HUES48 (cell line): ENCODE results near the gene CPSF4.
A peak's percentile ranks its signal among the peaks of the same experiment; 100 is the strongest.
"Not testable (repeated sequence)": the region's sequence is repeated elsewhere in the genome, so short reads cannot be mapped to it uniquely, and the experiment has no call there.

Experiments used
- H3K27ac ChIP-seq: one replicate; pipeline ENCODE4 v1.7.0; 2013; ENCODE audit warnings: low read depth, low read length, inconsistent platforms
- H3K27me3 ChIP-seq: 2 replicates; pipeline ENCODE4 v1.6.1; 2013; ENCODE audit warnings: mild to moderate bottlenecking, low read length; ENCODE audit not compliant: control insufficient read depth, insufficient read depth
- H3K36me3 ChIP-seq: 2 replicates; pipeline ENCODE4 v1.6.1; 2013; ENCODE audit warnings: low read length; ENCODE audit not compliant: control insufficient read depth, insufficient read depth
- H3K4me1 ChIP-seq: 2 replicates; pipeline ENCODE4 v1.6.1; 2013; ENCODE audit warnings: mild to moderate bottlenecking, low read length; ENCODE audit not compliant: control insufficient read depth, insufficient read depth
- H3K4me3 ChIP-seq: 2 replicates; pipeline ENCODE4 v1.5.1; 2013; ENCODE audit warnings: mild to moderate bottlenecking, low read depth, low read length
- H3K9ac ChIP-seq: 2 replicates; pipeline ENCODE4 v1.6.1; 2013; ENCODE audit warnings: mild to moderate bottlenecking, low read depth, low read length, moderate library complexity
- H3K9me3 ChIP-seq: 2 replicates; pipeline ENCODE4 v1.6.1; 2013; ENCODE audit warnings: low read length; ENCODE audit not compliant: control insufficient read depth, insufficient read depth

The CPSF4 gene

DNA sequence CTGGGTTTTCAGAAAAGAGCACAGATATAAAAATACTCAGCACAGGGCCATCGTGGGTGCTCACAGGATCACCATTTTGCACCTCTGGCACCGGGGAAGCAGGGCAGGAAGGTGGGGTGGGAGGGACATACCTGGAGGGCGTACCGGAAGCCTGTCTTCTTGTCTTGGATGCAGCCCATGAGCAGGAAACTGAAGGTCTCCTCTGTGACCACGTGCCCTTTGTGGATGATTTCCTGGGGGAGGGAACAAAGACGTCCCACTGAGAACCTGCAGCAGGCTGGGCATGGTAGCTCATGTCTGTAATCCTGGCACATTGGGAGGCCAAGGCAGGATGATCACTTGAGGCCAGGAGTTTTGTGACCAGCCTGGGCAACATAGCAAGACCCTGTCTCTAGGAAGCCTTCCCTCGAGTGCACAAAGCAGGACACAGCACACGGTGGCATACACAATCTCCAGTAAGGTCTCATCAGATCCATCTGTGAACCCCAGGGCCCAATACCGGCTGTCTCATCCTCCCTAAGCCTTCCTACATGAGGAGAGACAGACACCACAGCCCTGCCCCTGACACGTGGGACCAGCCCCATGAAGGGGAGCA lies 9.7 kb upstream of the CPSF4 start:
- no peaks in the 10 kb centered on the region for H3K9me3 ChIP-seq
- H3K9ac ChIP-seq: no peak overlapping the region
- H3K36me3 ChIP-seq: peaks cover 71% of the 10 kb centered on the region
- H3K27ac ChIP-seq: no peak overlapping the region
- H3K4me1 ChIP-seq: no peaks in the 10 kb centered on the region
- H3K27me3 ChIP-seq: no peaks in the 10 kb centered on the region
- H3K4me3 ChIP-seq: no peak overlapping the region

DNA sequence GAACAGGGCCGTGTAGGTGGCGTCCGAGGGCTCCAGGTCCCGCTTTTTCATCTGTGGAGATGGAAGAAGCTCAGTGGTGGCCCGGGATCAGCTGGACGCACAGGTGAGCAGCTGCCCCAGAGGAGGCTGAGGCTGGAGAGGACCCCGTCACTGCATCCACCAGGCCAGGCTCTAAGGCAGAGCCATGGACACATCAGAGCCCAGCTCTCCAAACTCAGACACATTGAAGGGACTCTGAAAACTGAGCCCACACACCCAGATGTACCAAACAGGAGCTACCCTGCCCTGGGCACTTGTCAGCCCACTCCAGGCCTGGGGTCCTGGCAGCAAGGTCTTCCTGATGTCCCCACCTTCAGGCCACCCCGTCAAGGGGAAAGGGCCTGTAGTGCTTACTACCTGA lies 9.0 kb upstream of the CPSF4 start:
- Histone ChIP-seq H3K4me3 (no peak overlapping the region), H3K9me3 (no peaks in the 10 kb centered on the region), H3K4me1 (no peaks in the 10 kb centered on the region), H3K36me3 (peaks cover 71% of the 10 kb centered on the region), H3K27me3 (no peaks in the 10 kb centered on the region), H3K9ac (no peak overlapping the region), H3K27ac (no peak overlapping the region)

DNA sequence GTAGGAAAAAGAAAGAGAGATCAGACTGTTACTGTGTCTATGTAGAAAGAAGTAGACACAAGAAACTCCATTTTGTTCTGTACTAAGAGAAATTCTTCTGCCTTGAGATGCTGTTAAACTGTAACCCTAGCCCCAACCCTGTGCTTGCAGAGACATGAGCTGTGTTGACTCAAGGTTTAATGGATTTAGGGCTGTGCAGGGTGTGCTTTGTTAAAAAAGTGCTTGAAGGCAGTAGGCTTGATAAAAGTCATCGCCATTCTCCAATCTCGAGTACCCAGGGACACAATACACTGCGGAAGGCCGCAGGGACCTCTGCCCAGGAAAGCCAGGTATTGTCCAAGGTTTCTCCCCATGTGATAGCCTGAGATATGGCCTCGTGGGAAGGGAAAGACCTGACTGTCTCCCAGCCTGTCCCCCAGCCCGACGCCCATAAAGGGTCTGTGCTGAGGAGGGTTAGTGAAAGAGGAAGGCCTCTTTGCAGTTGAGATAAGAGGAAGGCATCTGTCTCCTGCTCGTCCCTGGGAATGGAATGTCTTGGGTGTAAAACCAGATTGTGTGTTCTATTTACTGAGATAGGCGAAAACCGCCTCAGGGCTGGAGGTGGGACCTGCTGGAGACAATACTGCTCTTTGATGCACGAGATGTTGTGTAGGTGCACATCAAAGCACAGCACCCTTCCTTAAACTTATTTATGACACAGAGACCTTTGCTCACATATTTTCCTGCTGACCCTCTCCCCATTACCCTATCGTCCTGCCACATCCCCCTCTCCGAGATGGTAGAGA lies 6.8 kb upstream of the CPSF4 start:
- H3K4me3 ChIP-seq, H3K9me3 ChIP-seq, H3K4me1 ChIP-seq, H3K9ac ChIP-seq, H3K27me3 ChIP-seq: not testable (repeated sequence)
- H3K36me3 ChIP-seq: peaks cover 66% of the 10 kb centered on the region
- peak overlapping the region; percentile 40 for H3K27ac ChIP-seq

DNA sequence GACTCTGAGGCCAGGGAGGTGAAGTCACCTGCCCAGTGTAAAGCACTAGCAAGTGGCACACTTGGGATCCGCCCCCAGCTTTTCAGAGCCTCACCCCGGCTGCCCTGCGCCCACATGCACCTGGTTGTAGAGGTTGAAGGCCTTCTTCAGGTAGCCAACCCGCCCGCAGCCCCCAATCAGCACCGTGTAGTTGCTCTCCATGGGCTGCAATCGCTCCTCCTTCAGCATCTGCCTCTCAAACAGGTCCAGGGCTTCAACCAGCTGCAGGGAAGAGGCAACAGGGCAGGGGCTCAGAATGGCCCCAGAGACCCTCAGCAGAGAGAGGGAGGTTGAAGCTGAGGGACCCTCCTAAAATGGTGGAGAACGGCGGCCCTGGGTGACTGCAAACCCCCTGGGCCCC lies 5.6 kb upstream of the CPSF4 start:
- Histone ChIP-seq H3K9ac (no peak overlapping the region), H3K4me1 (no peaks in the 10 kb centered on the region), H3K4me3 (no peak overlapping the region), H3K36me3 (peaks cover 66% of the 10 kb centered on the region), H3K9me3 (no peaks in the 10 kb centered on the region), H3K27me3 (no peaks in the 10 kb centered on the region), H3K27ac (no peak overlapping the region)

DNA sequence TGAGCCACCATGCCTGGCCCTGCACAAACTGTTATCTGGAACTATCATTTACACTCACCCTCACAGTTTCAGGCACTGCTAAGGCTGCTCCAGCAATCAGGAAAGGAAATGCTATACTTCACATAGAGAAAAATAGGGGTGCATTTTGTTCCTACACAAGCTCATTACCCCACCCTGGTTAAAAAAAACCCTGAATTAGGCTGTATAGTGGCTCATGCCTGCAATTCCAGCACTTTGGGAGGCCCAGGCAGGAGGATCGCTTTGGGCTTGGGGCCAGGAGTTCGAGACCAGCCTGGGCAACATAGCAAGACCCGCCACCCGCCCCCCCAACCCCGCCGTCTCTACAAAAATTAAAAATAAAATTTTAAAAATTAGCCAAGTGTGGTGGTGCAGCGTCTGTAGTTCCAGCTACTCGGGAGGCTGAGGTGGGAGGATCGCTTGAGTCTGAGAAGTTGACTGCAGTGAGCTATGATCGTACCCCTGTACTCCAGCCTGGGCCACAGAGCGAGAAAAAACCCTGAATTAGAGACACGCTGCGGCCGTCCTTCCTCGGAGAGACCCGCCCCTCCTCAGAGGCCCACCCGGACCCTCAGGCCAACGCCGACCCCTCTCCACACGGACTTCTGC lies 684 bp upstream of the CPSF4 start:
- H3K27ac ChIP-seq: peak overlapping the region; percentile 96
- peaks cover 46% of the 10 kb centered on the region for H3K36me3 ChIP-seq
- no peaks in the 10 kb centered on the region for H3K9me3 ChIP-seq
- H3K27me3 ChIP-seq: no peaks in the 10 kb centered on the region
- H3K9ac ChIP-seq: peak overlapping the region; percentile 80
- peaks cover 14% of the 10 kb centered on the region for H3K4me1 ChIP-seq
- H3K4me3 ChIP-seq: peak overlapping the region; percentile 95

GRCh38 chr7:99440195-99440594 lies 1.5 kb downstream of the CPSF4 start:
- H3K36me3 ChIP-seq: peaks cover 45% of the 10 kb centered on the region
- peak overlapping the region; percentile 12; the same call in 1 of the 2 replicates for H3K9ac ChIP-seq
- no peaks in the 10 kb centered on the region for H3K9me3 ChIP-seq
- H3K4me3 ChIP-seq: peak overlapping the region; percentile 95
- H3K27me3 ChIP-seq: no peaks in the 10 kb centered on the region
- H3K27ac ChIP-seq: peak overlapping the region; percentile 96
- H3K4me1 ChIP-seq: peaks cover 14% of the 10 kb centered on the region

DNA sequence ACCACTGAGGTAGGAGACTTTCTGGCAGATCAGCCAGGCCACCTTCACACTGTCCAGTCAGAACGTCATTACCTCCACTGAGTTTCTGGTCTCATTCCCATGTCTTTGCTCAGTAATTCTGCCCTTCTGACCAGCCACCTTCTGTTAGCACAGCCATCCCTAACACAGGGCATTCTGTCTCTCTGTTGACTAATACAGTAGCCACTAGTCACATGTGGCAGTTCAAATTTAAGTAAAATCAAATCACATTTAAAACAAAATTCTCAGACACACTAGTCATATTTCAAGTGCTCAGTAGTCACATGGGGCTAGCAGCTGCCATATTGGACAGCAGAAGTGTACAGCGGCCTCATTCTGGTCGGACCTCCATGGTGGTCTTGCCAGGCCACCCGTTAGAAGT lies 7.4 kb downstream of the CPSF4 start:
- Histone ChIP-seq H3K9ac (no peak overlapping the region), H3K4me3 (no peak overlapping the region), H3K36me3 (peaks cover 83% of the 10 kb centered on the region), H3K4me1 (peaks cover 3% of the 10 kb centered on the region; the same call in 1 of the 2 replicates), H3K27ac (no peak overlapping the region), H3K9me3 (no peaks in the 10 kb centered on the region), H3K27me3 (no peaks in the 10 kb centered on the region)

GRCh38 chr7:99447943-99448342 lies 9.2 kb downstream of the CPSF4 start:
- peaks cover 89% of the 10 kb centered on the region for H3K36me3 ChIP-seq
- H3K9ac ChIP-seq: no peak overlapping the region

DNA sequence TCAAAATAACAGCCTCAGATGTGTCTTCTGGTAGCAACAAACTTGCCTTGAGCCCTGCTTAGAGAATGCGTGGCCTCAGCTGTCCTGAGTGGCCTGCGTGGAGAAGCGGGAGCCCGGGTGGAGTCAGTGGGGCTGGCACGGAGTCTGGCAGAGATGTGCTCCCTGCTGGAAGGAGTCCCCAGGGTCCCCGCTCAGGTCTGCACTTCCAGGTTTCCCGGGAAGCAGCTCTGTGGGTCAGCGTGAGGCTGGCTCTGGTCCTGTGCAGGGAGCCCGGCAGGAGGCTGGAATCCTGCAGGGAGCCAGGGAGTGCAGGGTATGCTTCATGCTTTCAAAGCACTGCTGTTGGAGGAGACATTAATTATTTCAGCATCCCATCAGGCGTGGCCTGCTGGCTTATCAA lies 10.1 kb downstream of the CPSF4 start:
- H3K36me3 ChIP-seq: peaks cover 89% of the 10 kb centered on the region
- H3K27ac ChIP-seq: no peak overlapping the region
- no peak overlapping the region for H3K4me3 ChIP-seq
- no peaks in the 10 kb centered on the region for H3K27me3 ChIP-seq
- H3K9ac ChIP-seq: no peak overlapping the region
- no peaks in the 10 kb centered on the region for H3K4me1 ChIP-seq
- no peaks in the 10 kb centered on the region for H3K9me3 ChIP-seq

More at GRCh38 chr7:99447943-99448342, 9.2 kb downstream of the CPSF4 start:
- no peaks in the 10 kb centered on the region for H3K27me3 ChIP-seq
- H3K4me3 ChIP-seq: no peak overlapping the region
- no peaks in the 10 kb centered on the region for H3K4me1 ChIP-seq
- H3K27ac ChIP-seq: no peak overlapping the region
- no peaks in the 10 kb centered on the region for H3K9me3 ChIP-seq

GRCh38 chr7:99449326-99449725 lies 10.6 kb downstream of the CPSF4 start:
- Histone ChIP-seq H3K9me3 (no peaks in the 10 kb centered on the region), H3K36me3 (peaks cover 90% of the 10 kb centered on the region)

GRCh38 chr7:99451936-99452335 lies 13.2 kb downstream of the CPSF4 start:
- Histone ChIP-seq H3K27ac (no peak overlapping the region), H3K4me1 (no peaks in the 10 kb centered on the region), H3K36me3 (peaks cover 94% of the 10 kb centered on the region), H3K4me3 (no peak overlapping the region), H3K9me3 (no peaks in the 10 kb centered on the region), H3K27me3 (no peaks in the 10 kb centered on the region), H3K9ac (no peak overlapping the region)

More at GRCh38 chr7:99449326-99449725, 10.6 kb downstream of the CPSF4 start:
- Histone ChIP-seq H3K9ac (no peak overlapping the region), H3K4me1 (no peaks in the 10 kb centered on the region), H3K27ac (no peak overlapping the region), H3K27me3 (no peaks in the 10 kb centered on the region), H3K4me3 (no peak overlapping the region)
